ENCODE data around the gene CHI3L1. TPM values are rescaled to one million over a fixed set of nuclear protein-coding genes. Genes with fewer than 3 reads are reported as not detected.

The CHI3L1 gene
- total and polyA plus RNA-seq, 2 donors from 2014 or later: 49.5 to 96.6 TPM

GRCh38 chr1:203136409-203137042 lies 50.0 kb downstream of the CHI3L1 start:
- H3K4me3 ChIP-seq (ENCODE audit: low read length in 3 of 3): no peak overlapping the region
- no peaks in the 10 kb centered on the region for H3K36me3 ChIP-seq (ENCODE audit: control insufficient read depth in 2 of 3, insufficient read depth in 3 of 3, low read length in 3 of 3)
- no peak overlapping the region for H3K9ac ChIP-seq (ENCODE audit: low read length in 3 of 3)
- H3K27ac ChIP-seq (ENCODE audit: low read depth in 2 of 2, low read length in 2 of 2): no peak overlapping the region
- no peak for TF ChIP-seq CTCF (IDR thresholded peaks at IDR 0.05; ENCODE audit: borderline replicate concordance, extremely low read depth, insufficient read depth)
- H3K4me1 ChIP-seq (ENCODE audit: control insufficient read depth in 2 of 3, insufficient read depth in 2 of 3, low read depth in 1 of 3, low read length in 3 of 3): no peaks in the 10 kb centered on the region
- FAIRE-seq: no peak
- no peak for DNase-seq
- no peaks in the 10 kb centered on the region for H3K27me3 ChIP-seq (ENCODE audit: control insufficient read depth, insufficient read depth, low read length)
- intact Hi-C loops (cut with DNase I): no loop called here
- H3K9me3 ChIP-seq (ENCODE audit: control insufficient read depth in 2 of 3, insufficient read depth in 1 of 3, low read length in 3 of 3): no peaks in the 10 kb centered on the region

- Histone ChIP-seq H3K27ac (ENCODE audit: low read depth in 2 of 2, low read length in 2 of 2) (no peak overlapping the region), H3K9ac (ENCODE audit: low read length in 3 of 3) (no peak overlapping the region), H3K4me3 (ENCODE audit: low read length in 3 of 3) (no peak overlapping the region), H3K36me3 (ENCODE audit: control insufficient read depth in 2 of 3, insufficient read depth in 3 of 3, low read length in 3 of 3) (no peaks in the 10 kb centered on the region), H3K9me3 (ENCODE audit: control insufficient read depth in 2 of 3, insufficient read depth in 1 of 3, low read length in 3 of 3) (no peaks in the 10 kb centered on the region), H3K27me3 (ENCODE audit: control insufficient read depth, insufficient read depth, low read length) (no peaks in the 10 kb centered on the region), H3K4me1 (ENCODE audit: control insufficient read depth in 2 of 3, insufficient read depth in 2 of 3, low read depth in 1 of 3, low read length in 3 of 3) (no peaks in the 10 kb centered on the region)
- no peak for FAIRE-seq
- DNase-seq: no peak
- intact Hi-C loops (cut with DNase I): no loop called here
- no peak for TF ChIP-seq CTCF (IDR thresholded peaks at IDR 0.05; ENCODE audit: borderline replicate concordance, extremely low read depth, insufficient read depth)
Measured at GRCh38 chr1:203135636-203136305, 50.7 kb downstream of the CHI3L1 start.

- FAIRE-seq (no peak), DNase-seq (no peak)
- H3K4me3 ChIP-seq (ENCODE audit: low read length in 3 of 3): no peak overlapping the region
- no peaks in the 10 kb centered on the region for H3K9me3 ChIP-seq (ENCODE audit: control insufficient read depth in 2 of 3, insufficient read depth in 1 of 3, low read length in 3 of 3)
- TF ChIP-seq CTCF (IDR thresholded peaks at IDR 0.05; ENCODE audit: borderline replicate concordance, extremely low read depth, insufficient read depth): no peak
- peaks cover 0 to 4% (median 0%) of the 10 kb centered on the region in 3 donors for H3K4me1 ChIP-seq (ENCODE audit: control insufficient read depth in 2 of 3, insufficient read depth in 2 of 3, low read depth in 1 of 3, low read length in 3 of 3)
- H3K27ac ChIP-seq (ENCODE audit: low read depth in 2 of 2, low read length in 2 of 2): no peak overlapping the region
- no peak overlapping the region for H3K9ac ChIP-seq (ENCODE audit: low read length in 3 of 3)
- H3K36me3 ChIP-seq (ENCODE audit: control insufficient read depth in 2 of 3, insufficient read depth in 3 of 3, low read length in 3 of 3): no peaks in the 10 kb centered on the region
- H3K27me3 ChIP-seq (ENCODE audit: control insufficient read depth, insufficient read depth, low read length): no peaks in the 10 kb centered on the region
- intact Hi-C loops (cut with DNase I): no loop called here
Measured at GRCh38 chr1:203133970-203134725, 52.4 kb downstream of the CHI3L1 start.
